ENCODE results near the gene ALG1.
"Not testable (repeated sequence)": the region's sequence is repeated elsewhere in the genome, so short reads cannot be mapped to it uniquely, and the experiment has no call there.

Gene ALG1, protein sequence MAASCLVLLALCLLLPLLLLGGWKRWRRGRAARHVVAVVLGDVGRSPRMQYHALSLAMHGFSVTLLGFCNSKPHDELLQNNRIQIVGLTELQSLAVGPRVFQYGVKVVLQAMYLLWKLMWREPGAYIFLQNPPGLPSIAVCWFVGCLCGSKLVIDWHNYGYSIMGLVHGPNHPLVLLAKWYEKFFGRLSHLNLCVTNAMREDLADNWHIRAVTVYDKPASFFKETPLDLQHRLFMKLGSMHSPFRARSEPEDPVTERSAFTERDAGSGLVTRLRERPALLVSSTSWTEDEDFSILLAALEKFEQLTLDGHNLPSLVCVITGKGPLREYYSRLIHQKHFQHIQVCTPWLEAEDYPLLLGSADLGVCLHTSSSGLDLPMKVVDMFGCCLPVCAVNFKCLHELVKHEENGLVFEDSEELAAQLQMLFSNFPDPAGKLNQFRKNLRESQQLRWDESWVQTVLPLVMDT

DNA sequence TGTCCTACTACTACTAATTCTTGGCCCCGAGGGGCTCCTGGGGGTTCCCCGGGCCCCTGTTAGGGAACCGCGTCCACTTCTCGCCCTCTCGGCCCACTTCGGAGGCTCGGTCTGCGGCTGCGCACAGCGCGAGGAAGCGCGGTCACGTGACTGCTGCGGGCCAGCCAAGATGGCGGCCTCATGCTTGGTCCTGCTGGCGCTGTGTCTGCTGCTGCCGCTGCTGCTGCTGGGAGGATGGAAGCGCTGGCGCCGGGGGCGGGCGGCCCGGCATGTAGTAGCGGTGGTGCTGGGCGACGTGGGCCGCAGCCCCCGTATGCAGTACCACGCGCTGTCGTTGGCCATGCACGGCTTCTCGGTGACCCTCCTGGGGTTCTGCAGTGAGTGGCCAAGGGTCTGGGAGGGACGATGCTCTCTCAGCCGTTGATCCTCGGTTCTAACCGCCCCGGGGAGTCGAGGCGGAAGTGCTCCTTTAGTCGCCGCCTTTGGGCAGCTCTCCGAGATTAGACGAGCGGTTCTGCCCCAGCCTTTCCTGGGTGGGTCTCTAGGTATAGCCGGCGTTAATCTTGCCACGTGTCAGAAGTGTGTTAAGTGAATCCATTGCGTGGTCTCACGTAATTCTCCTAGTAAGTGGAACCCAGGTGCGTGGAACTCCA lies at the start of gene ALG1:
Gene ALG1, plus strand, starts transcription at position 163 of the 653 bp plus-strand sequence. Its CDS starts 7 bp downstream, at position 170.
- peak; percentile 66 for DNase-seq

DNA sequence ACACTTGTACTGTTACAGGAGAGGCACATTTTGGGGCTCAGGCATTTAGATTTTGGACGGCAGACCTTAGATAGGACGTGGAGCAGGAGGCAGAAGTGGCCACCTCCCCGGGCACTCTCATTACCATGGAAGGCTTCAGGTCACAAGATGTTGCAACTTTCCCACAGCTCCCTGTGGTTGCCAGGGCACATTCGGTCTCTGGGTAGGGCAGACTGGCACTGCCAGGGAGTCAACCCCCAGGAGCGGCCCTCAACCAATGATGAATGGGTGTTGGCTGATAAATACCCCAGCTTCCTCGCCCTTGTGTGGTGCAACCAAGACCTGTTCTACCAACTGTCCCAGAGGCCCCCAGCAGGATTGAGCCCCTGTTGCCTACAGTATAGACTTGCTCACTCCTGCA lies 49.1 kb upstream of the ALG1 start:
- no peak for DNase-seq

DNA sequence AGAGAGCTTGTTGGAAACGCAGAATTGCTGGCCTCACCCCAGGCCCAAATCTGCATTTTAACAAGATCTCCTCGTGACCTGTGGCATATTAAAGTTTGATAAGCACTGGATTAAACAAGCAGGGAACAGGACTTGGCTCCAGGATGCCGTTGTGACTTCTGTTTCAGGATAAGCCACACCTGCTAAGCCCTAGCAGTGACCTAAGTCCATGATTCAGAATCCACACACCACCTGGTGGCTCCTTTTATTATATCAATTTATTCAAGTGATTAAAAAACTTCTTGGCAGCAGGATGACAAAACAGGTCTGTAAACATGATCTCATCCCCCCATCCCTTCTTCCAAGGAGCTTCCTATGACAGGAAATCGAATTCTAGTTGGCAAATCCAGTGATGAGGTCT lies 47.0 kb upstream of the ALG1 start:
- peak; percentile 4 for DNase-seq

DNA sequence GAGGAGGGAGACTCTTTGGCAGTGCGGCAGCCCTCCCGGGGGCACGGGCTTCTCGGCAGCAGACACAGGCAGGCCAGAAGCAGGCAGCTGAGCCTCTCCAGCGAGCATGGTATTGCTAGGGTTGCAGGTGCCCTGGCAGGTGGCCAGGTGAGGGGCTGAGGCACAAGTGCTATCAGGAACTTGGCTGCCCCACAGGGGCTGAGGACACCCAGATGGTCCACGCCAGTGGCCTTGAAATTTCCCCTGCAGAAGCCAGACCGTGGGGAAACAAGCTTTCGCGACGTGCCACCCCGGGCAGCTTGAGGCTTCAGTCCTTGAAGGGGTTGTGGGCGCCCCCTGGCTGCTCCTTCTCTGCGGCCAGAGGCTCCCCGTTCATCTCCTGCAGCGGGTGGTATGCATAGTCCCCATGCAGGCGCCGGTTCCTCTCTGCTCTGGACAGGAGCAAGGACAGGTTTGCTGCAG lies 46.4 kb upstream of the ALG1 start:
- peak; percentile 0 for DNase-seq

DNA sequence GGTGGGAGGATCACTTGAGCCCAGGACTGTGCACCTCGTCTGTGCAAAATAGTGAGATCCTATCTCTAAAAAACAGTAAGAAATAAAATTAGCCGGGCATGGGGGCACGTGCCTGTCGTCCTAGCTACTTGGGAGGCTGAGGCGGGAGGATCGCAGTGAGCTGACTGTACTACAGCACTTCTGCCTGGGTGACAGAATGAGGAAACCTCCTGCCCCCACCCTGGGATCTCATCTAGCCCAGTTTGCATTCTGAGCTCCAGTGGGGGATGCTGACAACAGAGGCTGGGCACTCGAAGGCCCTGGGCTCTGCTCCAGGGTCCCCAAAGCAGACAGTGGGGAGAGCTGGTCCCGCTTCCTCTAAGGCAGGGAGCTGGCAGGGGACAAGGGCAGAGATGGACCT lies 45.0 kb upstream of the ALG1 start:
- DNase-seq = no peak

DNA sequence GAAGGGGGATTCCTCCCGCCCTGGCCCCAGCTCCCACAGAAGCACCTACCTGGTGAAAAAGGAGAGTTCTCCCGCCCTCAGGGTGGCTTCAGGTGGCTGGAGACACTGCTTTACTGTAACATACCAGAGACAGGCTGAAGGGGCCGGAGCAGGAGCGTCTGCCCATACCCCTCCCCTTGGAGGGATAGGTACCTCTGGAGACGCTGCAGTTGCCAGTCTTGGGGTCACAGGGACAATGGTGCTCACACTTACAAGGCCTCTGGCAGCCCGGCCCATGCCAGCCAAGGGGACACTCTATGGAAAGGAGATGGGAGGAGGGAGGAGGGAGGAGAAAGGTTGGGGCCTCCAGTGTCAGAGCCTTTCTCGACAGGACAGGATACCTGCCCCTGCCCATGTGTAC lies 44.6 kb upstream of the ALG1 start:
- no peak for DNase-seq

DNA sequence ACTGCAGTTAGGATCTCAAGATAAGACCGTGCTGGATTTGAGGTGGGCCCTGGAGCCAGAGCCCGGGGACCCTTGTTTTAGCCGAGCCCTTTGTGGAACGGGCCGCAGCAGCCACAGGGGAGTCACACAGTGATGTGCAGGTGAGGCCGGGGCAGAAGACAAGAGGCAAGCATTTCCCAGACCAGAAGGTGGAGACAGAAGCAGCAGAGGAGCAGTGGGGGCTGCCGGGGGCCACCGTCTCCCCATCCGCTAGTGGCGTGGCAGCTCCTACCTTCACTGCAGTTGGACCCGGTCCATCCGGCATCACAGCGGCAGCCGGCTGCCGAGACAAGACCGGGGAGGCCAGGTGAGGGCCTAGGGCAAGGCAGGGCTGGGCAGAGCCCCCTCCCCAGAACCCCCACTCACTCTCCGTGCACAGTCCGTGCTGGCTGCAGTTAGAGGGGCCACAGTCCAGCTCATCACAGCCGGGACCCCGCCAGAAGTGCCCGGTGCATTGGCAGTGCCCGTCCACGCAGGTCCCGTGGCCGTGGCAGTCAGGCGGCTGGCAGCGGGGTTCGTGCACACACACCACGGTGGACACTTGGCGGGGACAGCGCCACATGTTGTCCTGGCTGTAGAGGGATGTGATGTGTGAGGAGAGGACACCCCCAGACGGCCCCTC lies 43.9 kb upstream of the ALG1 start:
- no peak for DNase-seq

DNA sequence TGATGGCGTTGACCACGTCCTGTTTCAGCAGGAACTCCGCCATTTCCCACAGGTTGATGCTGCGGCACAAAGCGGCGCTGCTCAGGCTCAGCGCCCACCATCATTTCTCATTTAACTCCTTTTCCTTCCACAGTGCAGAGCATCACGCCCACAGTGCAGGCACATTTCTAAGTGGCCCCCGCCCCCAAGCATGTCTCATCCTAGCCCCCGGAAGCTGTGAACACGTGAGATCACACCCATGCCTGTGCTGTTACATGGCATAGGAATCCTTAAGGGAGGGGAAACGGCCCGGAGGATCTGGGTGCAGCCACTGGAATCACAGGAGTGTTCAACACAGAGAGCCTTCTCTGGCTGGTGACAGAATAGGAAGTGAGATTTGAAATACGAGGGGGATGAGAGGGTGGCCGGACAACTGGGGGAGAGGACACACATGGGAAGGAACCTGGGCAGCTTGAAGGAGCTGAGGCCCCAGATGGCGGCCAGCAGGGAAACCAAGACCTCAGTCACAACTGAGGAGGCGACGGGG lies 42.6 kb upstream of the ALG1 start:
- no peak for DNase-seq

DNA sequence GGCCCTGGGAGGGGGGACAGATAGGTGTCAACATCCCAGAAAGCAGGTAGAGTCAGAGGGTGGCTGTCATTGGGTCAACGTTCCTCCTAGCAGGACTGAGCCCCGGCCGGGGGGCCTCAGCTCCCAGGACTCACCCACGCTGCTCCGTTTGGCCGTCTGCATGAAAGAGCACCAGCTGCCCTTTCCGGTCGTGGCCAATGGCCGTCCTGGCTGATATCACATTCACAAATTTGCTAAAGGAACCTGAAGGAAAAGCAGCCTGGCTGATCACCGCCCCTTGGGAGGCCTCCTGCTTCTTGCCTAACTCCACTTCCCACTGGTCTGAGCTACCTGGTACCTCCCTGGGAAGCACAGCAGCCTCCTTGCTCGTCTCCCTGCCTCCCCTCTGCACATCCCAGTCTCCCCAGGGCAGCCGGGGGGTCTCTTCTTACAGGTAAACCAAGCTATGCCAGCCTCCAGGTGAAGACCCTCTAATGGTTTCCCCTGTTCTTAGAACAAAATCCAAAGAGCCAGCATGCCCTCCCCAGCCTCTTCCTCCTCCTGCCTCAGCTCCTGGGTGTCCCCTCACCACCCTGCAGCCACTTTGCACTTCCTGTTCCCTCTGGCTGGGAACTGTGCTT lies 41.3 kb upstream of the ALG1 start:
- DNase-seq = no peak

DNA sequence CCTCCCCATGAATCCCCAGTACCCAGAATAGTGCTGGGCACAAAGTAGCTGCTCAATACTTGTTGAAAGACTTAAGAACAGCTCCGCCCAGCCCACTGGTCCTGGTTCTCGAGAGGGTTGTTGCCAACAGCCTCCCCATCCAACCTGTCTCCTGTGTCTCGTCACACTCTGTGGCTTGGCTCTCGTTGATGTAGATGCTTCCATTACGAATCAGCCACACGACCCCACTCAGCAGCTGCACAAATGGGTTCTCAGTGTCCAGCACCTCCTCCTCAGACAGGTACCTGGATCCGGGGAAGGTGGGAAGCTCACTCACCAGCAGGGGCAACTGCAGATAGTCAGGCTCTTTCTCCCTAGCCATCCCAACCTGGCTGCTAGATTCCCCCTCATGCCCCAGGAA lies 40.0 kb upstream of the ALG1 start:
- no peak for DNase-seq

DNA sequence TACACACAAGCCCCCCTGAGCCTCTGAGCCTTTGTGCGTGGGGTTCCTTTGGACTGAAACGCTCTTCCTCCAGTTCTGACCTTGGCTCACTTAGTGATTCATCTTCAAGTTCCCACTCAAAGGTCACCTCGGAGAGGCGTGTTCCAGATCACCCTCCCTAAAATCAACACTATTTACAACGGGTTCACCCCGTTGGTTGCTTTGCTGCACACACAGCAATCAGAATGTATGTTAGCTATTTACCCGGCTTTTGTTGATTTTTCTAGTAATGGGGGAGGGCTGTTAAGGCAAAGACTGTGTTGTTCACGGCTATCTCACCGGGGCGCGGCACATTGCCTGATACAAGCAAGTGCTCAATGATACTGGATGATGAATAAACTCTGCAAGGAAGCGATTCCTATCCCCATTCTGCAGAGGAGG lies 38.9 kb upstream of the ALG1 start:
- DNase-seq = no peak

DNA sequence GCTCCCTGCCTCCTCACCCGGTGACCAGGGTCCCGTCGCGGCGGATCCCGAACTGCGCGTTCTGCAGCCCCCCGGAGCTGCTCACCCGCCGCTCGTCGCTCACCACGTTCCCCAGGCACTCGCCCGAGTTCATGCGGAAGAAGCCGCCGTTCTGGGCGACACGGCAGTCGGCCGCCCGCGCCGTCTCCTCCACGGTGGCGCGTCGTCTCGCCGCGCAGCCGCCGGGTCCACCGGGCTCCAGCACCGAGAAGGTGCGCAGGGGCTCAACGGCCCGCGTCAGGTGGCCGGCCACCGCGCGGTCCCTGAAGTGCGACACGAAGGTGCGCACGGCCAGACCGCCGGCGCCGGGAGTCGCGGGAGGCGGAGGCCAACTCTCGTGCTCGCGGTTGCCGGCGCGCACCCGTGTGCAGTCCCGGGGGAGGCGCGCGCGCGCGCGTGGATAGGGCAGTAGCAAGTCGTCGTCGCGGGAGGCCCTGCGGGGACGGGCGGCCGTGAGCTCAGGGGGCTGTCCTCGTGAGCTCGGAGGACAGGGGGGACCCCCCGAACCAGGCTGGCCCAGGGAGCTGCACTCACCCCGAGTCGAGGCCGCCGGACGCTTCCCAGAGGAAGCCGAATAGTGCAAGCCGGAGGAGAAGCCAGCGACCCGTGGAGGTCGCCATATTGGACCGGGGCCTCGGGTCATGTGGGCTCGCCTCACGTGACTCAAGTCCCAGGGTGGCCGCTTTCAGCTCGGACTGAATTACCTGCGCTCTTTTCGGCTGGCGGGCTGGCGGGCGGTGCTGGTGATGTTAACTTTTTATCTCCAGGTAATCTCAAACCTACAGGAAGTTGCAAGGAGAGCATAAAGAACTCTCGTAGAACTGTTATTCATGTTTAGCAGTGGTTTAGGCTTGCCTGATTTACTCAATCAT lies 38.1 kb upstream of the ALG1 start, which contains the start of gene NAGPA:
Gene NAGPA, minus strand, starts transcription at position 680 of the 911 bp plus-strand sequence. Its CDS starts 21 bp downstream, at position 659.
- DNase-seq = peak; percentile 14

DNA sequence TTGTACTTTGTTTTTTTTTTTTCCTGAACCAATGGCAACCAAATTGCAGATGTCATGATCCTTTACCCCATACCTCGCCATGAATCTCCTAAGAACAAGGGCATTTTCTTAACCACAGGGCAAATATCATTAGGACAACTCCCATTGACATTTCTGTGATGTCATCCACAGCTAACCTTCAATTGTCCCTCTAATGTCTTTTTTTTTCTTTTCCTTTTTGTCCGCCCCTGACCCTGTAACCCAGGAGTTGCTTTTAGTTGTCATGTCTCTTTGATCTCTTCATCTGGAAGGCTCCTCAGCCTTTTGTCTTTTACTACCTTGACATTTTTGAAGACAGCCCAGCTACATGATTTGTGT lies 37.5 kb upstream of the ALG1 start:
- no peak for DNase-seq

DNA sequence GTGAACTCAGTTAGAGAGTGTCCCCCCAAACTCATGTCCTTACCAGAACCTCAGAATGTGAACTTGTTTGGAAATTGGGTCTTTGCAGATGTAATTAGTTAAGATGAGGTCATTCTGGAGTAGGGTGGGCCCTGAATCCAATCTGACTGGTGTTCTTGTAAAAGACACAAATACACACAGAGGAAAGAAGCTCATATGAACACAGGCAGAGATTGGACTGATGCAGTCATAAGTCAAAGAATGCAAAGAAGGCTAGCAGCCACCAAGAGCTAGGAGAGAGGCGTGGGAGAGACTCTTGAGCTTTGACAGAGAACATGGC lies 35.8 kb upstream of the ALG1 start:
- no peak for DNase-seq

DNA sequence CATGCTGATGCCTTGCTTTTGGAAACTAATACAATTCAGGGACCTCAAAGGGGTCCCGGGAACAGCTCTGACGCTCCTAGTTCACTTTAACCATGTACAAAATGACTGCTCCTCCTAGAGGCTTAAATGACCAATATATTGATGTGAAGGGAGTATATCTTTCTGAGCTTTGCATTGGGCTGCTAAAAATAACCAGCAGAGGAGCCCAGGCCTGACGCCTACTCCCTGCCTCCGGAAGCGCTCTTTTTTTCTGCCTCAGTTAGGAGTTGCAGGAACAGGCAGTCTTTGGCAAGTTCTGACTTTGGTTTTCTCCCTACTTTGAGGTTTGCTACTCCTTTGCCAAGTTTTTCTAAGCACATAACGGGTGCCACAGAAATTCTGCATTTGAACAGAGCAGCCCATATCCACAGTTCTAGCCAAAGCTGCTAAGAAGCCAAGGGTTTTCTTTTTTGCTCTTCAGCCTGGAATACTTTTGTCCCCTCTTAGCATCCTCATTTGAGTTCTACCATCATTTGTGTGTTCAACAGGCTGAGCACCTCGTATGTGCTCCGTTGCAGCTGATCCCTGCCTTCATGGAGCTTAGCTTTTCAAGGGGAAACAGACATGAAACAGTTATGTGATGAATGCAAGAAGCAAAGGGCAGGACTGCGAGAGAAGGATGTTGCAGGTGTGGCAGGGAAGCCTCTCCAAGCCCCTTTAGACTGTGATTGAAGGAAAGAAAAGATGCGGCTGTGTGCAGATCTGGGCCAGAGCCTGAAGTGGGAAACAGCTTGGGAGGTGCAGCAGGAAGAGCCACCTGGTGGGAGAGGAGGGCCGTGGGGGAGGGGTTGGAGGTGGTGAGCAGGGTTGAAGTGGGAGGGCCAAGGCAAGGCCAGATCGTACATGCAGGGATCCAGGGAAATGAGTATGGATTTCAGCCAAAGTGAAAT lies 35.2 kb upstream of the ALG1 start:
- no peak for DNase-seq

DNA sequence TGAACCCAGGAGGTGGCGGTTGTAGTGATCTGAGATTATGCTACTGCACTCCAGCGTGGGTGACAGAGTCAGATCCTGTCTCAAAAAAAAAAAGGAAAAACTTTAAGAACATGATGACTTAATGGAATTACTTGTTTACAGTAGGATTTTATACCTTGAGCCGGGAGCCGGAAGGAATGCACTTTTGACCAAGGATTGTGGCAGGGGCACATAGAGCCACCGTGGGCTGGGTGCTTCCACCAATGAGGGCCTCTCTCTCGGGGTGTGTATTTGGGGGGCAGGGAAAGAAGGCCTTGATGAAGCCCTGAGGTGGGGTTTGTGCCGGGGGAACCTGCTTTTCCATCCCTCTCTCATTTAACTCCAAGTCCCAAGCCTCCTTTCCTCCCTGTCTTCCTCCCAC lies 31.2 kb upstream of the ALG1 start:
- no peak for DNase-seq

DNA sequence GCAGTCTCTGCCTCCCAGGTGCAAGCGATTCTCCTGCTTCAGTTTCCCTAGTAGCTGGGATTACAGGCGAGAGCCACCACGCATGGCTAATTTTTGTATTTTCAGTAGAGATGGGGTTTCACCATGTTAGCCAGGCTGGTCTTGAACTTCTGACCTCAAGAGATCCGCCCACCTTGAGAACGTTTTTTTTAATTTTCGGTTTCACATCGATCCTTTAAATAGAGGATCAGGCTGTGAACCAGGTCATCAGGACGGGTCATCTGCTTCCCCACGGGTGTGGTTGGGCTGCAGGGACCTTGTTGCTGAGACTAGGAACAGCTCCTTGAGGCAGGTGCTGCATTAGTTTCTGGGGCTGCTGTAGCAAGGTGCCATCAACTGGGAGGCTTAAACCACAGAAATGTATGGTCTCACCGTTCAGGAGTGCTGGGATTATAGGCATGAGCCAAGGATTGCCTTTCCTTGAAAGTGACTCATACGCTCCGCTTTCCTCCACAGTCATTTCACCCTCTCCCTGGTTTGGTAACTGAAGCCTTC lies 30.0 kb upstream of the ALG1 start:
- DNase-seq = no peak

DNA sequence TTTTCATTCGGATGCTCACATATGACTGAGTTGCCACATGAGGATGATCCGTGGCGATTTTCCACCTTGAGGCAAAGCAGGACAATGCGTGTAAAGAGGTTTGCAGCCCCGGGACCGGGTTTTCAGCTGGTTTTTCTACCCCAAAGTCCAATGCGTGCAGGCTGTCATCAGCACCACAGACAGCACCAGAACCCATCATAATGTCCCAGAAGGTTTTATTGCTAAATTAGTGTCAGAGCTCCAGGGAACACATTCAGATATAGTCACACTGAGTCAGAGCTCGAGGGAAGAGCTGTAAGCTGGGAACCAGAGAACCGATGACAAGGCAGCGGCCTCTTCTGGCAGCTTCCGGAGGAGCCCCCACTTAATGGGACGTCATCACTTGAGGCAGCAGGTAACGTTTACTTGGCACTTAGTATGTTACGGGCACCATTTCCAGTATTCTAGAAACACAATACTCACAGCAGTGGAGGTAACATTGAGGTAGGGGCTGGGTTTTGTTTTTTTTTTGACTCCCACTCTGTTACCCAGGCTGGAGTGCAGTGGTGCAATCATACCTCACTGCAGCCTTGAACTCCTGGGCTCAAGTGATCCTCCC lies 29.0 kb upstream of the ALG1 start:
- peak; percentile 0 for DNase-seq

DNA sequence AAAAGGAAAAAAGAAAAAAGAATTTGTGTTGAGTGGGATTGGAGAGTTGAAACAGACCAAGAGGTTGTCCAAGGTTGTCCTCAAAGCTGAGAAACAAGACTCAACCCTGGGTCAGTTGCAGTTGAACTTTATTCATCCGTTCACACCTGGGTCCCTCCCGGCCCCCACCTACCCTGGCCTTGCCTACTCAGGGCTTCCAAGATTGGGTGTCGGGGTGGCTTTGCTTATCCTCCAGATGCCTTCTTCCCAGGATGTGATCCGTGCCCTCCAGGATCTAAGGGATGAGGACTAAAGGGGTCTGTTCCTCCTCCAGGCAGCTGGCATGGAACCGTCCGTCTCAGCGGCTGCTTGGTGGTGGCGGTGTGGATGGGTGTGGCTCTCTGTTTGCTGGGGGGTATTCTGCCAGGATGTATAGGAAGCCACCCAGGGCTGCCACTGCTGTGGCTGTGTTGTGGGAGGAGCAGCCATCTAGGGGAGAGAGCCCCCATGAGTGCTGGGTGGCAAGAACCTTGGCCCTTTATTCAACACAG lies 27.6 kb upstream of the ALG1 start:
- no peak for DNase-seq

DNA sequence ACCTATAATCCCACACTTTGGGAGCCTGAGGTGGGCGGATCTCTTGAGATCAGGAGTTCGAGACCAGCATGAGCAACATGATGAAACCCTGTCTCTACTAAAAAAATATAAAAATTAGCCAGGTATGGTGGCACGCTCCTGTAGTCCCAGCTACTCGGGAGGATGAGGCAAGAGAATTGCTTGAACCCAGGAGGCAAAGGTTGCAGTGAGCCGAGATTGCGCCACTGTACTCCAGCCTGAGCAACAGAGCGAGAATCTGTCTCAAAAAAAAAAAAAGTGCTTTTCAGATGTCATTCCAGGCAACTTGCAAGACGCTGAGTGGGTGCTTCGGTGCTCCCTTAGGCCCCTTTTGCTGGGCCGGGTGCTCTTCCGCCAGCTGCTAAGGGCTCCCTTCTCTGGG lies 27.1 kb upstream of the ALG1 start:
- DNase-seq = not testable (repeated sequence)
